Thoracic aorta (tissue), 2 donors: Measurements from ENCODE around the gene JUP. TPM values are rescaled to one million over a fixed set of nuclear protein-coding genes. Genes with fewer than 3 reads are reported as not detected.

Experiments
- ATAC-seq: fragments of 150-250 bp; one replicate; pipeline ENCODE4 v1.8.0; 2017; ENCODE audit warnings: low read depth; ENCODE audit not compliant: insufficient number of reproducible peaks, low FRiP score
- DNase-seq: peaks from one replicate; pipeline ENCODE4 v3.0.0-alpha.2; 2020; ENCODE audit warnings: low spot score
- H3K27ac ChIP-seq, 2 donors: fragments of 200-600 bp; sonication (generic); 1 replicate in 1 of 2; 2 replicates in 1 of 2; pipeline ENCODE4 v1.5.1; 2016; ENCODE audit warnings: mild to moderate bottlenecking in 2 of 2, moderate library complexity in 2 of 2
- H3K27me3 ChIP-seq: fragments of 200-600 bp; sonication (generic); replicated peaks from 2 replicates; pipeline ENCODE4 v1.6.0; 2016; ENCODE audit warnings: mild to moderate bottlenecking; ENCODE audit not compliant: insufficient read depth
- H3K36me3 ChIP-seq: fragments of 200-600 bp; sonication (generic); one replicate; pipeline ENCODE4 v1.5.1; 2016
- H3K4me1 ChIP-seq, 2 donors: fragments of 200-600 bp; sonication (generic); 1 replicate in 1 of 2; 2 replicates in 1 of 2; pipeline versions ENCODE4 v1.5.1 to v1.6.0; 2016; ENCODE audit warnings: low read depth in 2 of 2, mild to moderate bottlenecking in 1 of 2; ENCODE audit not compliant: control insufficient read depth in 1 of 2
- H3K4me3 ChIP-seq: fragments of 200-600 bp; sonication (generic); 2 replicates; pipeline ENCODE4 v1.5.1; 2016; ENCODE audit warnings: mild to moderate bottlenecking
- H3K9me3 ChIP-seq: fragments of 200-600 bp; sonication (generic); 2 replicates; pipeline ENCODE4 v1.5.1; 2016
- CTCF ChIP-seq: fragments of 200-600 bp; sonication (generic); IDR thresholded peaks from one replicate; pipeline ENCODE4 v1.5.1; 2019; ENCODE audit warnings: antibody characterized with exemption
- total RNA-seq, 2 donors: library from RNA; depleted of rRNA; stranded (reverse); fragments of >200 nt; gene quantifications; one replicate each; pipeline versions ENCODE4 v1.1.0 to v1.2.3, GENCODE V29; 2016

Gene JUP
- total RNA-seq, 2 donors from 2014 or later = 82.4 to 98.7 TPM

- ATAC-seq = peak; percentile 25
- Histone ChIP-seq H3K27ac (peak within 1 kb of the TSS; percentile 64 to 78), H3K4me1 (peaks cover 8 to 31% of the 10 kb centered on the region in 2 donors), H3K9me3 (no peaks in the 10 kb centered on the region), H3K4me3 (peak within 1 kb of the TSS; percentile 93), H3K27me3 (no peaks in the 10 kb centered on the region), H3K36me3 (no peaks in the 10 kb centered on the region)
- TF ChIP-seq CTCF = no peak
- peak; percentile 41 for DNase-seq
Measured at GRCh38 chr17:41812381-41813151, 26.1 kb upstream of the JUP start, which contains the start of gene FKBP10. Gene FKBP10, plus strand, starts transcription at chr17:41813004. Its CDS starts 31 bp downstream, at chr17:41813035.

GRCh38 chr17:41811549-41812380, 25.3 kb upstream of the JUP start, which contains the start of gene P3H4:
Gene P3H4, minus strand, starts transcription at chr17:41811949. Its CDS starts 34 bp downstream, at chr17:41811915.
- Histone ChIP-seq H3K36me3 (no peaks in the 10 kb centered on the region), H3K27ac (peak within 1 kb of the TSS; percentile 64 to 78), H3K4me3 (peak within 1 kb of the TSS; percentile 93), H3K27me3 (no peaks in the 10 kb centered on the region), H3K9me3 (no peaks in the 10 kb centered on the region), H3K4me1 (peaks cover 8 to 31% of the 10 kb centered on the region in 2 donors)
- DNase-seq (no peak), ATAC-seq (peak; percentile 46)
- peak; percentile 61 for TF ChIP-seq CTCF

GRCh38 chr17:41810659-41811548, 24.4 kb upstream of the JUP start:
- Histone ChIP-seq H3K36me3 (no peaks in the 10 kb centered on the region), H3K4me3 (peak overlapping the region; percentile 93), H3K9me3 (no peaks in the 10 kb centered on the region), H3K4me1 (peaks cover 8 to 31% of the 10 kb centered on the region in 2 donors), H3K27me3 (no peaks in the 10 kb centered on the region), H3K27ac (peak overlapping the region; percentile 64 to 78)
- ATAC-seq (no peak), DNase-seq (no peak)
- no peak for TF ChIP-seq CTCF

GRCh38 chr17:41806685-41807445, 20.4 kb upstream of the JUP start:
- H3K9me3 ChIP-seq = no peaks in the 10 kb centered on the region
- ATAC-seq (no peak), DNase-seq (no peak)
- no peak overlapping the region for H3K4me3 ChIP-seq
- H3K4me1 ChIP-seq = peaks cover 8 to 21% of the 10 kb centered on the region in 2 donors
- no peaks in the 10 kb centered on the region for H3K27me3 ChIP-seq
- no peaks in the 10 kb centered on the region for H3K36me3 ChIP-seq
- H3K27ac ChIP-seq = no peak overlapping the region
- TF ChIP-seq CTCF = no peak
